Endometrial microvascular endothelial cells (primary cell): ENCODE measurements around the gene ACTR1A. TPM values are rescaled to one million over a fixed set of nuclear protein-coding genes. Genes with fewer than 3 reads are reported as not detected.

Experiments
- in situ Hi-C: cut with HindIII; loops from 2 replicates; pipeline ENCODE4 v1.10.0; 2017; ENCODE audit warnings: low sequenced_read_pairs, low pct_unique_long_range_greater_than_20kb; ENCODE audit errors: inconsistent ontology term
- total RNA-seq: library from RNA; depleted of rRNA; stranded (reverse); fragments of >200 nt; gene quantifications from one replicate; pipeline ENCODE4 v1.2.3, GENCODE V29; 2015; ENCODE audit errors: inconsistent ontology term

ACTR1A gene
- total RNA-seq, 1 donor from 2014 or later: 209 TPM

- in situ Hi-C loops: no loop called here
Observed at GRCh38 chr10:102497545-102497944, 5.0 kb downstream of the ACTR1A start.

DNA sequence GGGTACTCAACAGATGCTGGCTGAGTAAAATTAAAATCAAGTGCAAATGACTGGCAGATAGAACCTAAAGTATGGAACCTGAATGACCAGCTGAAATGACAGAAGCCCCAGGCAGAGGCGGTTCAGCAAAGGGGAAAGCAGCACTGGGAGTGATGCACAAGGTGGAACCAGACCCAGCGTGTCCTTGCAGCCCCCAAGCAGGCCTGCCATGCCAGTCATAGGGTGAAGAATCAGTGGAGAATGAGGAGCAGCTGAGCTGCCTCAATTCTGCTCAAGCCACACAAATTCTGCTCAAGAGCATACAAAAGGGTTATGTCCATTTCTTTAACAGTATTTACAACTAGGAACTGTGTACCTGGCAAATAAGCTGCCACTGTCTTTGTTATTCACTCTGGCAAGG is 8.7 kb downstream of the ACTR1A start:
- in situ Hi-C loops: no loop called here

- in situ Hi-C loops: no loop called here
Observed at GRCh38 chr10:102492983-102493382, 9.5 kb downstream of the ACTR1A start.

DNA sequence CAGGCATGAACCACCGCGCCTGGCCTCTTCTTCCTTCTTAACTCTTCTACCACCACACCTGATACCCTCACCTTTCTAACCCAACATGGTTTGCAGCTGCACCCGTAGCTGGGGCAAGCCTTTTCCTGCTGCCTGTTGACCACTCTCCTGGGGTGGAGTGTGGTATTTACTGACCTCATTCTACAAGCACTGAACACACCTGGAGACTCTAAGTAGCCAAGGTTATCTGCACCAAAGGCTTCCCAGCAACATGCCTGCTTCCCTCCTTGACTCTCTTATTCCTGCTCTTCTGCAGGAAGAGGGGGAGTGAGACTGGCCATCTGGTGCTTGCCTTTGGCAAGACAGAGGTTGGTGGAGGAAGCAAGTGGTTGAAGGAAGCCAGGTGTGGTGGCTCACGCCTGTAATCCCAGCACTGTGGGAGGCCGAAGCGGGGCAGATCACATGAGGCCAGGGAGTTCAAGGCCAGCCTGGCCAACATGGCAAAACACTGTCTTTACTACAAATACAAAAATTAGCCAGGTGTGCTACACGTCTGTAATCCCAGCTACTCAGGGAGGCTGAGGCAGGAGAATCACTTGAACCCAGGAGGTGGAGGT is 10.1 kb downstream of the ACTR1A start:
- in situ Hi-C loops: no loop called here

GRCh38 chr10:102491136-102491535 is 11.4 kb downstream of the ACTR1A start:
- in situ Hi-C loops: no loop called here

DNA sequence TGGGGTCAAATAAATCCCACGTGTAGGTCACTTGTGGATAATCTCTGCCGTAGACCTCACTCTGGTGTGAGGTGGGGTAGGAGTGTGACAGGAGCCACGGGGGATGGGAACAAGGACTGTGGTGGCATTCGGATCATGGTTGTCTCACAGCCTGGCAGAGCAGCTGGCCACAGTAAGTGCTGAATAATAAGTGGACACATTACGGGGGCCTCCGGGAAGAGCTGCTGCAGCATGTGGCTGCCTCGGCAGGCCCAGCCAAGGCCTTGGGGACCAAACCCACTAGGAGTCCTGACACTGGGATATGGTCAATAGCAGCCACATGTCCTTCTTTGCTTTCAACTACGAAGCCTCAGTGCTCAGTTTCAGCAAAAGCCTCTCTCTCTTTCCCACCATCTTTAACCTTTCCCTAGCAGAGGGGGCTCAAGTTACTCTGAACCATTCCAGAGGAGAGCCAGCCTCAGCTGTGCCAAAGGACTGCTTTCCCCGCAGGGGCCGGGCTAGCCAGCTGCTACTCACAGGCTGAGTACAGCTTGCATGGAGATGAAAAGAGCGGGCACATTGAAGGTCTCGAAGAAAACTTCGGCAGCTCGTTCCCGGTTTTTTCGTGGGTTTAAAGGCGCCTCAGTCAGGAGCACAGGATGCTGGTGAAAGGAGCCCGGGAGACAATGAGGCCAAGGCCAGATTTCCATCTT is 17.3 kb downstream of the ACTR1A start:
- in situ Hi-C loops: no loop called here

- in situ Hi-C loops: no loop called here
Observed at GRCh38 chr10:102484021-102484420, 18.5 kb downstream of the ACTR1A start.

- in situ Hi-C loops: no loop called here
Observed at GRCh38 chr10:102480396-102480795, 22.1 kb downstream of the ACTR1A start.

- in situ Hi-C loops: no loop called here
Observed at GRCh38 chr10:102479651-102480050, 22.9 kb downstream of the ACTR1A start.

- in situ Hi-C loops: no loop called here
Observed at GRCh38 chr10:102476466-102477141, 25.9 kb downstream of the ACTR1A start.

DNA sequence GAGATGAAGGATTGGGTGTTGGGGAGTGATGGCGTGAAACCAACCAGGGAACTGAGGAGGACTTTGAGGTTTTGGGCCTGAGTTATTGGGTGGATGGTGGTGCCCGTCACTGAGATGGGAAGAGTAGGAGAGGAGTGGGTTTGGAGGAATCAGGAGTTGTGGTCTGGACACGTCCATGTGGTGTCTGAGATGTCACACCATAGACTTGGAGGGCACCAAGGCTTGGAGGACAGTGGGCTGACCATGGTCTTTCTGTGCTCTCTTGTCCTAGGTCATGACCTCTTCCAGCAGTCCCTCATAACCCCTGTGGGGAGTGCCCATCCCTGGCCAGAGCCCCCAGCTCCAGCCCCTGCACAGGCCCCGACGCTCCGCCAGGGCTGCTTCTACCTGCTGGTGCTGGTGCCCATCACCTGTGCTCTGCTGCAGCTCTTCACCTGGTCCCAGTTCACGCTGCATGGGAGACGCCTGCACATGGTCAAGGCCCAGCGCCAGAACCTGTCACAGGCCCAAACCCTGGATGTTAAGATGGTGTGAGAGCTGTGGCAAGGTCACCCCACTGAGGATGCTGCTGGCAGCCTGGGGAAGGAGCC is 27.0 kb downstream of the ACTR1A start:
- in situ Hi-C loops: no loop called here

DNA sequence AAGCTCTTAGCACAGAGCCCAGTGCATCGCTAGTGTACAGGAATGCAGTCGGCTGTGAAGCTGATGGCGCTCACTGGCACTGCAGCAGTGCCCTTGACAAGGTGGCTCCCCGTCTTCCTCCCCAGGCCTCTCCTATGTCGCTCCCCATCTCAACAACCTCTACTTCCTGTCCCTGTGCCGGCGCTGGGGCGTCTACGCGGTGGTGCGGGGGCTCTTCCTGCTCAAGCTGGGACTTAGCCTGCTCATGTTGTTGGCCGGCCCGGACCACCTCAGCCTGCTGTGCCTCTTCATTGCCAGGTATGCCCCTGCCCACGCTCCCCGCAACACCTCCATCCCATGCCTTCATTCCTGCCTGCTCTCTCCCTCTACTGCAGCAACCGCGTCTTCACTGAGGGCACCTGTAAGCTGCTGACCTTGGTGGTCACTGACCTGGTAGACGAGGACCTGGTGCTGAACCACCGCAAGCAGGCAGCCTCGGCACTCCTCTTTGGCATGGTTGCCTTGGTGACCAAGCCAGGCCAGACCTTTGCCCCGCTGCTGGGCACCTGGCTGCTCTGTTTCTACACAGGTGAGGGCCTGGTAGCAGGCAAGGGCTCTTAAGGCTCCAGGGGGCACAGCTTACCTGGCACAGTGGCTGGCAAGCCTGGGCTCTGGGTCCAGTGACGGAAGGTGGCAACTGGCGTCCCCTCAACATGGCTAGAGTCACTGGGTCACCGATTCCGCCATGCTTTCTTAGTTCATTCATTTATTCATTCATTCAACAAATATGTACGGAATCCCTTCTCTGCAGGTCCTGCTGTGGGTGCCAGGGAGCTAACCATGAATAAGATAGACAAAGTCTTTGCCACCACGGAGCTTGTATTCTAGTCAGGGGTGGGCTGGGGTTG is 28.8 kb downstream of the ACTR1A start:
- in situ Hi-C loops: no loop called here

DNA sequence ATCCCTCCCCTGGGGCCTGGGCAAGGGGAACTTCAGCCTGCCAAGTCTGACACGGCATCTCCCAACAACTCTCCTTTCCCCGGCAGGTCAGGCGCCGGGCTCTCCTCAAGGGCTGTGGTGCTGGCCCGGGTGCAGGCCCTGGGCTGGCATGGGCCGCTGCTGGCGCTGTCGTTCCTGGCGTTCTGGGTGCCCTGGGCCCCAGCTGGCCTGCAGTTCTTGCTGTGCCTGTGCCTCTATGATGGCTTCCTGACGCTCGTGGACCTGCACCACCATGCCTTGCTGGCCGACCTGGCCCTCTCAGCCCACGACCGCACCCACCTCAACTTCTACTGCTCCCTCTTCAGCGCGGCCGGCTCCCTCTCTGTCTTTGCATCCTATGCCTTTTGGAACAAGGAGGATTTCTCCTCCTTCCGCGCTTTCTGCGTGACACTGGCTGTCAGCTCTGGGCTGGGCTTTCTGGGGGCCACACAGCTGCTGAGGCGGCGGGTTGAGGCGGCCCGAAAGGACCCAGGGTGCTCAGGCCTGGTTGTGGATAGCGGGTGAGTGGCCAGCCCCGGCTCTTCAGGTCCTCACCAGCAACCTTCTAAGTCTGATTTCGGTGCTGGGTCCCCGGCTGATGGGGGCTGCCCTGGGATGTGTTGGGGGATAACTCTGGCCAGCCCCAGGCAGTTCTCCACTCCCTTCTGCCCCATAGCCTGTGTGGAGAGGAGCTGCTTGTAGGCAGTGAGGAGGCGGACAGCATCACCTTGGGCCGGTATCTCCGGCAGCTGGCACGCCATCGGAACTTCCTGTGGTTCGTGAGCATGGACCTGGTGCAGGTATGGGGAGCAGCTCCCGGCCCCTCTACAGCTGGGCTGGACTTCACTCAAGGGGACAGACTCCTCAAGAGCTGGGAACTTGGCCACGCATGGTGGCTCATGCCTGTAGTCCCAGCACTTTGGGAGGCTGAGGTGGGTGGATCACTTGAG is 31.6 kb downstream of the ACTR1A start:
- in situ Hi-C loops: no loop called here

DNA sequence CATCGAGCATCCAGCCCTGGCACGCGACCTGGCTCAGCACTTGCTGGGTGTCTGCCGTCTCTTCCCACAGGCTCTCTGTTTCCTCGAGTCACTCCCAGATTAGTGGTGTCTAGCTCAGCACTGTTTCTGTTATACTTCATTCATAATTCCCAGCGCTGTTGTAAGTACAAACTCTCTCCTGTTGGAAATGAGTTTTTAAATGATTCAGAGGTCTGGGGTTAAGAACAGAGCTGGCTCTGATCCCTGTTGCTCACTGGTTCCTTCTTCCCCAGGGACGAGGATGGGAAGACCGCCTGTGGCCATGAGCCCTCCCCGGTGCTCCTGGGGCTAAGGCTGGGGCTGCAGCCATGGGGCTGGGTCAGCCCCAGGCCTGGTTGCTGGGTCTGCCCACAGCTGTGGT is 33.8 kb downstream of the ACTR1A start:
- in situ Hi-C loops: no loop called here

- in situ Hi-C loops: no loop called here
Observed at GRCh38 chr10:102467971-102468438, 34.5 kb downstream of the ACTR1A start.

DNA sequence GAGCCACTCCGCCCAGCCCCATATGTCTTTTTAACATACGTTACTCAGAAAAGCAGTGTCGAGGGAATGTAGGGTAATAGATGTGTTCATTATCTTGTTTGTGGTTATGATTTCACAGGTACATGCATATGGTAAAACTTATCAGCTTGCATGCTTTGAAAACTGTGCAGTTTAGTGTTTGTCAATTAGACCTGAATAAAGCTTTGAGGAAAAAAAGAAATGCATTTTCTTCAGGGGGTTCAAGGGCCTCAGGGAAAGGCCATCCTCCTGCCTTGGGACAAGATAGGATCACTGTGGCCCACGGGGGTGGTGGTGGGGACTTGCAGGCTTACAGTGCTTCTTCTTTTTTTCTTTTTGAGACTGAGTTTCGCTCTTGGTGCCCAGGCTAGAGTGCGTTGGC is 35.2 kb downstream of the ACTR1A start:
- in situ Hi-C loops: no loop called here

DNA sequence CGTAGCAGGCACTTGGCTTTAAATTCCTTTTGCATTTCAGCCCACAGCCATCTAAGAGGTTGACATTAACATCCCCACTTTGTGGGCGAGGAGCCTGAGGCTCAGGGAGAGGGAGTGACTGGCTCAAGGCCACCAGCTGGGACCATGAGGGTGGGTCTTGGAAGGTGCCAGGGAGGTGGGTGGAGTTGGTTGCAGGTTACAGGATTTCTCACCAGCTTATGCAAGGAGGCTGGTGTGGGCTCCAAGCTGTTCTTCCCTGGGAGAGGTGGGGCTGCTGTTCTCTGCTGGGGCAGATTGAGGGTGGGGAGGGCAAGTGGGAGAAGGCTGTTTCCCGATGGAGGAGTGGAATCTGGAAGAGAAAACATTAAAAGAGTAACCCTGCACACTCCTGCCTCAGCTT is 37.0 kb downstream of the ACTR1A start:
- in situ Hi-C loops: no loop called here

DNA sequence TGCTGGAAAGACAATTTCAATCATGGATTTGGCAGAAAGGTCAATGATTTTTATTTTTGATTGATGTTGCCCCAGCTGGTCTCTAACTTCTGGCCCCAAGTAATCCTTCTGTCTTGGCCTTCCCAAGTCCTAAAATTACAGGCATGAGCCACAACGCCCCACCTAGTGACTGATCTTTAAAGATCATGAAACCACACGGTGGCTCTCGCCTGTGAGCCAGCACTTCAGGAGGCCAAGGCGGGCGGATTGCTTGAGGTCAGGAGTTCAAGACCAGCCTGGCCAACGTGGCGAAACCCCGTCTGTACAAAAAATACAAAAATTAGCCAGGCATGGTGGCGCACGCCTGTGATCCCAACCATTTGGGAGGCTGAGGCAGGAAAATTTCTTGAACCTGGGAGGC is 38.5 kb downstream of the ACTR1A start:
- in situ Hi-C loops: no loop called here
